ENCODE data around the gene CRY2.

CRY2 gene

GRCh38 chr11:45930951-45931570, 83.8 kb downstream of the CRY2 start:
- no peak for DNase-seq (ENCODE audit: low spot score)

GRCh38 chr11:45931739-45932138, 84.5 kb downstream of the CRY2 start:
- no peak for DNase-seq (ENCODE audit: low spot score)

DNA sequence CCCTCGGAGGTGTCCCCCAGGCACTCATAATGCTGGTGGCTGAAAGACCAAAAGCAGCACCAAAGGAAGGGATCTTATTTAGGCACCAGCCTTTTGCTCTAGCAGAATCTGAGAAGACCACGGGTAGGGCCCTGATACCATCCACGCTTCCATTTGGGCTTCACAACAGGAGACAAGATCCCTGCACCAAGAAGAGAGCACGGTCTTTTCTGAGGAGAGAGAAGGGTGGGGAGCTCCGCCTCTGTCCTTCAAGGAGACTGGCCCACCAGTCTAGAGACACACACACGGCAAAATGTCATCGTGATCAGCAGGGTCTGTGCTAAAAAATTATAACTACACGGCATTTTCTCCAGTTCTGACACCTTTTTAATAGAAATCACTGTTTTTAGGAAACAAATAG, 84.9 kb downstream of the CRY2 start:
- no peak for DNase-seq (ENCODE audit: low spot score)

Data from D341Med (cell line).